SK-N-SH (cell line): Measurements from ENCODE around the gene DCP1B.

Experiments used
- GATA2 ChIP-seq: sonication (generic); formaldehyde crosslinking; IDR thresholded peaks from 2 replicates; pipeline ENCODE4 v1.5.0; 2020; ENCODE audit warnings: mild to moderate bottlenecking, missing genetic modification reagents
- NFIC ChIP-seq: IDR thresholded peaks from 2 replicates; pipeline ENCODE4 v1.4.0; 2012; ENCODE audit warnings: borderline replicate concordance
- POLR2AphosphoS5 ChIP-seq: IDR thresholded peaks from 2 replicates; pipeline ENCODE4 v1.6.1; 2012; ENCODE audit warnings: low read depth, low read length
- RCOR1 ChIP-seq: fragments of 150-350 bp; IDR thresholded peaks from 2 replicates; pipeline ENCODE4 v1.6.1; 2017; ENCODE audit warnings: antibody characterized with exemption, low read length
- SIN3A ChIP-seq: IDR thresholded peaks from 2 replicates; pipeline ENCODE4 v1.6.1; 2012; ENCODE audit warnings: low read depth, mild to moderate bottlenecking, low read length, moderate library complexity, borderline replicate concordance
- USF2 ChIP-seq: fragments of 150-350 bp; IDR thresholded peaks from 2 replicates; pipeline ENCODE4 v1.6.1; 2017; ENCODE audit warnings: antibody characterized with exemption, low read length, low read depth, borderline replicate concordance
- ZBTB33 ChIP-seq: IDR thresholded peaks from 2 replicates; pipeline ENCODE4 v1.4.0; 2012; ENCODE audit warnings: low read depth, borderline replicate concordance
- TF ChIP-seq, protein P1 (sequence below): fragments of 200-600 bp; sonication (generic); IDR thresholded peaks from 2 replicates; pipeline ENCODE4 v1.6.1; 2017; ENCODE audit warnings: antibody characterized with exemption, mild to moderate bottlenecking, moderate library complexity
- TF ChIP-seq, protein P2 (sequence below): IDR thresholded peaks from 2 replicates; pipeline ENCODE4 v1.4.0; 2012; ENCODE audit warnings: low read depth

- TF ChIP-seq ZBTB33 (no peak), USF2 (no peak), POLR2AphosphoS5 (no peak), SIN3A (no peak), GATA2 (CRISPR knock-in tag) (no peak), NFIC (no peak), RCOR1 (no peak)
- TF ChIP-seq, protein P1, sequence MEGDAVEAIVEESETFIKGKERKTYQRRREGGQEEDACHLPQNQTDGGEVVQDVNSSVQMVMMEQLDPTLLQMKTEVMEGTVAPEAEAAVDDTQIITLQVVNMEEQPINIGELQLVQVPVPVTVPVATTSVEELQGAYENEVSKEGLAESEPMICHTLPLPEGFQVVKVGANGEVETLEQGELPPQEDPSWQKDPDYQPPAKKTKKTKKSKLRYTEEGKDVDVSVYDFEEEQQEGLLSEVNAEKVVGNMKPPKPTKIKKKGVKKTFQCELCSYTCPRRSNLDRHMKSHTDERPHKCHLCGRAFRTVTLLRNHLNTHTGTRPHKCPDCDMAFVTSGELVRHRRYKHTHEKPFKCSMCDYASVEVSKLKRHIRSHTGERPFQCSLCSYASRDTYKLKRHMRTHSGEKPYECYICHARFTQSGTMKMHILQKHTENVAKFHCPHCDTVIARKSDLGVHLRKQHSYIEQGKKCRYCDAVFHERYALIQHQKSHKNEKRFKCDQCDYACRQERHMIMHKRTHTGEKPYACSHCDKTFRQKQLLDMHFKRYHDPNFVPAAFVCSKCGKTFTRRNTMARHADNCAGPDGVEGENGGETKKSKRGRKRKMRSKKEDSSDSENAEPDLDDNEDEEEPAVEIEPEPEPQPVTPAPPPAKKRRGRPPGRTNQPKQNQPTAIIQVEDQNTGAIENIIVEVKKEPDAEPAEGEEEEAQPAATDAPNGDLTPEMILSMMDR = no peak
- TF ChIP-seq, protein P2, sequence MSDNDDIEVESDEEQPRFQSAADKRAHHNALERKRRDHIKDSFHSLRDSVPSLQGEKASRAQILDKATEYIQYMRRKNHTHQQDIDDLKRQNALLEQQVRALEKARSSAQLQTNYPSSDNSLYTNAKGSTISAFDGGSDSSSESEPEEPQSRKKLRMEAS = no peak
These were observed 34.8 kb upstream of the DCP1B start for GRCh38 chr12:2039034-2039433.
